ENCODE data around the gene THOC7.

DNA sequence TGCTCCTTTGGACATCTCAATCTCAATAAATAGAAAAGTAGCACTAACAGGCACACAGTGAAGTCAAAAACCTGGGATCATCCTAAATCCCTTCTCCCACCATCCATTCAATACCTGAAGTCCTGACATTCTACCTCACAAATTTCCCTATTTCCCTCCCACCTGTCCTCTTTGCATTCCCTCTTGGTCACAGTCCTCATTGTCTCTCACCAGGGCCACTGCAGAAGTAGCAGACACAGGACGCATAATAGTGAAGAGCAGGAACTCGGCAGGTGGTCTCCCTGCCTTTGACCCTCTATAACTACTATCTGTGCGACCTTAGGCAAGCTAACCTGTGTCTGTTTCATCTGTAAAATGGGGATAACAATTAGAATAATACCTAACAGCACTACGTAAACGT, 2.3 kb downstream of the THOC7 start:
- TF ChIP-seq POLR2AphosphoS5 (IDR thresholded peaks at IDR 0.05) = no peak
- TF ChIP-seq, protein P1, sequence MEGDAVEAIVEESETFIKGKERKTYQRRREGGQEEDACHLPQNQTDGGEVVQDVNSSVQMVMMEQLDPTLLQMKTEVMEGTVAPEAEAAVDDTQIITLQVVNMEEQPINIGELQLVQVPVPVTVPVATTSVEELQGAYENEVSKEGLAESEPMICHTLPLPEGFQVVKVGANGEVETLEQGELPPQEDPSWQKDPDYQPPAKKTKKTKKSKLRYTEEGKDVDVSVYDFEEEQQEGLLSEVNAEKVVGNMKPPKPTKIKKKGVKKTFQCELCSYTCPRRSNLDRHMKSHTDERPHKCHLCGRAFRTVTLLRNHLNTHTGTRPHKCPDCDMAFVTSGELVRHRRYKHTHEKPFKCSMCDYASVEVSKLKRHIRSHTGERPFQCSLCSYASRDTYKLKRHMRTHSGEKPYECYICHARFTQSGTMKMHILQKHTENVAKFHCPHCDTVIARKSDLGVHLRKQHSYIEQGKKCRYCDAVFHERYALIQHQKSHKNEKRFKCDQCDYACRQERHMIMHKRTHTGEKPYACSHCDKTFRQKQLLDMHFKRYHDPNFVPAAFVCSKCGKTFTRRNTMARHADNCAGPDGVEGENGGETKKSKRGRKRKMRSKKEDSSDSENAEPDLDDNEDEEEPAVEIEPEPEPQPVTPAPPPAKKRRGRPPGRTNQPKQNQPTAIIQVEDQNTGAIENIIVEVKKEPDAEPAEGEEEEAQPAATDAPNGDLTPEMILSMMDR (IDR thresholded peaks at IDR 0.05) = no peak

All from gastroesophageal sphincter (tissue), 3 donors.